Adipose tissue (tissue), 3 donors: ENCODE data around the gene SARDH. TPM values are rescaled to one million over a fixed set of nuclear protein-coding genes. Genes with fewer than 3 reads are reported as not detected.
"Not testable (repeated sequence)": the region's sequence is repeated elsewhere in the genome, so short reads cannot be mapped to it uniquely, and the experiment has no call there.

Experiments used
- H3K27ac ChIP-seq: one replicate; pipeline ENCODE4 v1.5.1; 2013; ENCODE audit warnings: low read depth, low read length
- WGBS, 3 donors: extraction: QIAGEN DNeasy Blood & Tissue Kit; methylation state at CpG; one replicate each; pipeline ENCODE4 v1.1.7; 2013; 5-methylcytosine and 5-hydroxymethylcytosine counted together
- polyA plus RNA-seq, 3 donors: library from polyadenylated mRNA; stranded (reverse); fragments of 200-250 nt; gene quantifications; one replicate each; pipeline ENCODE4 v1.2.3, GENCODE V29; 2013
- donor health status: healthy with polysubstance abuse.
- donor health status: Bipolar disorder and iron deficiency.
- donor health status: healthy.

SARDH gene
- polyA plus RNA-seq, 3 donors: 1.2 to 6.5 (median 1.7) TPM

DNA sequence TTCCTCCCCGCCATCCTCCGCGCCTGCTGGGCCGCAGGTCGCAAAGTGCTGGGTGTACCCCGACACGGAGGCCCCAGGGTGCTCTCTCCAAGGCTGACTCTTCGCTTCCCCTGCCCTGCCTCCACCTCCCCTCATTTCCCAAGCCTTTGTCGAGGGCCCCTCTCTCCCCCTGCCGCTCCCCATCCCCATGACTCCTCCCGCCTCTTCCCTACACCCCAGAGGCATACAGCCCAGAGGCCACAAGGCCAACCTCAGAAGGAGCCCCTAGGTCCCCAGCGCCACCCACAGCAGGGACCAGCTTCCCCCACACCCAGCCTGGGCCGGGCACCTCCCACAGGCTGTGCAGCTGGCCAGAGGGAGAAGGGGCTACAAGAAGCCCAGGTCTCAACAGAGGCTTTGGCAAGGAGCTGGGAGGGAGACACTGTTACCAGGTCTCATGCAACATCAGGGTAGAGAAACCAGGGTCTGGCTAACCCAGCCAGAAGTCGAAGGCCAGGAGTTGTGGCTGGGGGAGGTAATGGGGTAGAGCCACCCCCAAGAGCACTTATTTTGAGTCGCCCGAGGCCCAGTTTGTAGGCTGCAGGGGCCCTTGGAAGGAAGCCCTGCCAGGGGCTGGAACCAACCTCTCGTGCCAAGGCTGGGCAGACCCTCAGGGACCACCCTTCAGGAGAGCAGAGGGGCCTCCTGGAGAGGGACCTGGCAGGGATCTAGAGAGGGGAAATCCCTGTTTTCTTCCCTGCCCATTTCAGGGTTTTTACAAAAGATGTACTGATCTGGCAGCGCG lies 24.5 kb upstream of the SARDH start:
- 89 to 92% (median 89%) methylated on average over 19 of the region's 19 CpGs for WGBS, 3 donors
- no peak overlapping the region for H3K27ac ChIP-seq

DNA sequence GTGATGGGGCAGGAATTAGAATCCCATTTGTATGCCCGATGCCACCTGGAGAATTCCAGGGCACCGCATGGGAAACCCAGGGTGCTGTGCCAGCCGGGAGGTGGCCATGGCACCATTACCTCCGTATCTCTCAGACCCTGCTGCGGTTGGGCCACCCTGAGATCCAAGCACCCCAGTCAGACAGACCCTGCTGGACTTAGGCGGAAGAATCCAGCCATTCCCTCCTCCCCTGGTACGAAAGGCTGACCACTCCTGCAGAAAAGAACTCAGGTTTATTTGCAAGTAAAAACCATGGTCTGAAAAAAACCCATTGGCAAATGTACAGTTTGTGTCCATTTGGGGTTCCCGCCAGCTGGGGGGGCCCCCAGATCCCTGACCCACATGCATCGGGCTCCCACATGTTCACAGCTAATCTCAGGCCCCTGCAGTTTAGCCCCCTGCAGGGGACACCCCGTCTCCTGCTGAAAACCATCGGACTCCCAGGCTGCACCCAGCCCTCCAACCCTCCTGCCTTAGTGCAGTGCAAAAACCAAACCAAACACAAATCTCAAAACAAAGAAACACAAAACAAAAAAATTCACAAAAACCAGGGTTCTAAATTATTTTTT lies 23.6 kb upstream of the SARDH start:
- 81 to 94% (median 86%) methylated on average over 11 of the region's 11 CpGs for WGBS, 3 donors
- no peak overlapping the region for H3K27ac ChIP-seq

DNA sequence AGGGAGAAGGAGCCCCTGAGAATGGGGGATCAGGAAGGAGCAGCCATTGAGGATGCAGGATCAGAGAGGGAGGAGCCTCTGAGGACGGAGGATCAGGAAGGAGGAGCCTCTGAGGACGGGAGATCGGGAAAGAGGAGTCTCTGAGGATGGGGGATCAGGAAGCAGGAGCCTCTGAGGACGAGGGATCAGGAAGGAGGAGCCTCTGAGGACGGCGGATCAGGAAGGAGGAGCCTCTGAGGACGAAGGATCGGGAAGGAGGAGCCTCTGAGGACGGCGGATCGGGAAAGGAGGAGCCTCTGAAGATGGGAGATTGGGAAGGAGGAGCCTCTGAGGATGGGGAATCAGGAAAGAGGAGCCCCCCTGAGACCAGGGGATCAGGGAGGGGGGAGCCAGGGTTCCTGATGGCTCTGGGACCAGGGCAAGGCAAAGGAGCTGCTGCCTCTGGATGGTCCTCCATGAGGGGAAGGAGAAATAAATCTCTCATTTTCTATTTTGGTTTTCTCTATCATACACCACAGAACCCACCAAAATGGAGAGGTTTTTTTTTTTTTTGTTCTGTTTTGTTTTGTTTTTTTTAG lies 22.6 kb upstream of the SARDH start:
- 83 to 86% methylated on average over 10 to 11 of the region's 11 CpGs; no CpG with 5 or more reads in 1 of the 3 donors for WGBS, 3 donors

DNA sequence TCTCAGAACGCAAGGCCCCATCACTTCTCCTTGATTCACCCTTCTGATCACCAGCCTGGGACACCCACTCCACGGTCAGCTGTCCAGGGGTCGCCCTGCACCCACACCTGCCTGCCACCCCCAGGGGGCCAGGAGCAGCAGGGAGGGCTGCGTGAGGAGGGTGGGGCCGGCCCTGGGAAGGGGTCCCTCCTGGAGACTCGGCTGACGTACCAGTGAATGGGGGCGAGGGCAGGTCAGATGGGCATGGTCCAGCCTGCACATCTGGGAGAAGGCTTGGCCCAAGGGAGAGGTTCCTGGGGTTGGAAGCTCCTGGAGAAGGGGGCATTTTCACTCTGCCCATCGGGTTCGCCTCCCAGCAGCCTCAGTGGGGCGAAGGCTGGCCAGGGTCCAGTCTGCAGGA lies 21.8 kb upstream of the SARDH start:
- WGBS, 3 donors: 82 to 93% (median 92%) methylated on average over 3 to 11 of the region's 11 CpGs
- H3K27ac ChIP-seq: no peak overlapping the region

More for the DNA sequence above, 22.6 kb upstream of the SARDH start:
- H3K27ac ChIP-seq: no peak overlapping the region

DNA sequence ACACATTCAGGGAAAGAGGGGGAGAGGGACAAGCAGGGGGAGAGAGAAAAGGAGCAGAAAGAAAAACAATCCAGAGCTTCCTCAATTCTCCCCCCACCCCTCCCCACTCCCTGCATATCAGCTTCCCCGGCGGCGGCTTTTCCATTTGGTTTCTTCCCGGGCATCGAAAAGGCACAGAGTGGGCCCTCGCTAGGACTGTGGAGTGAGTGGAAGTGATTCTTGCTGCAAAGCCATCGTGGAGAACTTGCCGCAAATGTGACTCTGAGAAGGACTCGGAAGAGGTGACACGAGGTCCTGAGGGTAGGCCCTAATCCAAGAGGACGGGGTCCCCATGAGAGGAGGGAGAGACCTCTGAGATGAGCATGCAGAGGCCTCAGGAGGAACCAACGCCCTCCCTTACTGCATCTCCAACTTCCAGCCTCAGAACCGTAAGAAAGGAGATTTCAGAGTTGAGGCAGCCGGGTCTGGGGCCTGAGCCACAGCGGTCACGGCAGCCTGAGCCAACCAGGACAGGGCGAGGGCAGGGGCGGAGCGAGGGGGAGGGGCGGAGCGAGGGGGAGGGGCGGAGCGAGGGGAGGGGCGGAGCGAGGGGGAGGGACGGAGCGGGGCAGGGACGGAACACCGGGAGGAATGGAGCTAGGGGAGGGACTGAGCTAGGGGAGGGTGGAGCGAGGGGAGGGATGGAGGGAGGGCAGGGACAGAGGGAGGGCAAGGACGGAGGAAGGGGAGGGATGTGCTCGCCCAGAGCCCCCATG lies 21.2 kb upstream of the SARDH start:
- H3K27ac ChIP-seq: no peak overlapping the region
- 48 to 85% (median 64%) methylated on average over 24 to 32 of the region's 32 CpGs for WGBS, 3 donors

DNA sequence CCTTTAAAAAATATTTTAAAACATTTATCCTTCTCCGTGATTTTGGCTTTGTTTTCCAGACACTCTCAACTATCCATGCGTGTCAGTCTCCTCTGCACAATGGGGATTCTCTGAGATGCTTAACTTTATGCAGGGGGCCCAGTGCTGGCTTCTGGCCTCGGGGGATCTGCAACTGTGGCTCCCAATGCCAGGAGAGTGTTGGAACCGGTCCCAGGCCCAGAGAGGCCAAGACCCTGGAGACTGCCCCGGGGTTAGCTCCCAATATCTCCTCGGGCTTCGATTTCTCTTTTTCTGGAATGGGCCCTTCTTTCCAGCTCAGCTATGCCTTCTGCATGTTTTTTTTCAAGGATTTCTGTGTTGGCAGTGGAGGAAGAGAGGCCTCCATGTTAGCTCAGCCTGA lies 20.1 kb upstream of the SARDH start:
- WGBS, 3 donors: 64 to 86% (median 79%) methylated on average over 7 of the region's 7 CpGs
- H3K27ac ChIP-seq: no peak overlapping the region

DNA sequence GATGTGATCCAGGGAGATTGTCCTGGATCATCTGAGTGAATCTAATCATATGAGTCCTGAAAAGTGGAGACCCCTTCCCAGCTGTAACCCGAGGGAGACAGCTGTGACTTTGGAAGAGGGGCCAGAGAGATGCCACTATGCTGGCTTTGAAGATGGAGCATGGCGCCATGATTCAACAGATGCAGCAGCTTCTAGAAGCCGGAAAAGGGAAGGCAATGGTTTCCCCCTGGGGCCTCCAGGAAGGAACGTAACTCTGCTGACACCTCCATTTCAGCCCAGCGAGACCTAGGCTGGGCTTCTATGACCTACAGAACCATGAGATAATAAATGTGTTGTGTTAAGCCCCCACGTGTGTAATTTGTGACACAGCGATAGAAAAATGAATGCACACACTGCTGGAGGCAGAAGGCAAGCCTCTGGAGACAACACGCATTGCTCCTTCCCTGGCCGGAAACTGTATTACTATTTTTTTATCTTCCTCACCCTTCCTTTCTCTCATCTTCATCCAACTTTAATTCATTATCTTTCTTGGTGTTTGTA lies 16.6 kb upstream of the SARDH start:
- 31 to 63% (median 44%) methylated on average over 9 of the region's 9 CpGs for WGBS, 3 donors
- H3K27ac ChIP-seq: no peak overlapping the region

DNA sequence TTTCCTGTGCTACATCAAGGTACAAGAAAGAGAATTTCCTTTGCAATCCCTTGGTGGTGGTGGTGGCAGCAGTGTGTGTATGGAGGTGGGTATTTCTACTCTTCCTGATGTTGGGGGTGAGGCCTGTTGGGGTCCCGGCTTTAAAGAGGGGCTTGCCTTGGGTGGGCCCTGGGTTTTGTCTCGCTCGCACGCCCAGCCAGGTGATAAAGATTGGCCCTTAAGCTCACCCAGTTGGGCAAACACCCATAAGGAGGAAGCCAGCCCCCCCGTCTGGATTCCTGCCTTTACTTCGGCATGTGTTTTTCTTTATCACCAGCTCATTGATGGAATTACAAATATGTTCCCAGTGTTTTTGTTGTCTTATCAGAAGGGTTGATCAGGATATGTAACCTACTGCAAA lies 16.0 kb upstream of the SARDH start:
- WGBS, 3 donors: 67 to 92% (median 89%) methylated on average over 6 of the region's 6 CpGs
- H3K27ac ChIP-seq: no peak overlapping the region

DNA sequence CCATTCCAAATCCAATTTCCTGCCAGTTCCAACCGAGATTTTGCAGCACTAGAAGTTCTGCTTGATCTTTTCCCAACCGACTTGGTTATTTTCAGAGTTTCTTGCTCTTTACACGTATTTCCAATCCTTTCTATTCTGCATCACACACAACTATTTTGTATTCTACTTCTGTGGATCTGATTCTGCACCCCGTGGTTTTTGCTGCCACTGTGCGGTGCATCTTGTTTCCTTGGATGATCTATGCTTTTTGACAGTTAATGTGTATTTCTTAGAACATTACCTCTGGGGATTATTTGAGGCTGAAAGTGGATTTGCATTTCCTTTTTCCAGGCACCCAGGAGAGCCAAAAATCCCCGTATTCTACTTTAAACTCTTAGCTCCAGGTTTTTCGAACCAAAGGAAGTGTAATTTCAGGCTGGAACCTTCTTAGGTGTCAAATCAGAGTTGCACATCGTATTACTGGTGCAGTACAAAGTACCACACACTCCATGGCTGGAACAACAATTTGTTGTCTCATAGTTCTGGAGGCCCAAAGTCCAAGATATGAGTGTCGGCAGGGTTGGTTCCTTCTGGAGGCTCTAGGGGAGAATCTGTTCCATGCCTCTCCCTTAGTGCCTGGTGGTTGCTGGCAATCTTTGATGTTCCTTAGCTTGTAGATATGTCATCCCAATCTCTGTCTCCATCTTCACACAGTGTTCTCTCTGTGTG lies 14.7 kb upstream of the SARDH start:
- WGBS, 3 donors: 61 to 78% (median 78%) methylated on average over 9 of the region's 9 CpGs
- no peak overlapping the region for H3K27ac ChIP-seq

DNA sequence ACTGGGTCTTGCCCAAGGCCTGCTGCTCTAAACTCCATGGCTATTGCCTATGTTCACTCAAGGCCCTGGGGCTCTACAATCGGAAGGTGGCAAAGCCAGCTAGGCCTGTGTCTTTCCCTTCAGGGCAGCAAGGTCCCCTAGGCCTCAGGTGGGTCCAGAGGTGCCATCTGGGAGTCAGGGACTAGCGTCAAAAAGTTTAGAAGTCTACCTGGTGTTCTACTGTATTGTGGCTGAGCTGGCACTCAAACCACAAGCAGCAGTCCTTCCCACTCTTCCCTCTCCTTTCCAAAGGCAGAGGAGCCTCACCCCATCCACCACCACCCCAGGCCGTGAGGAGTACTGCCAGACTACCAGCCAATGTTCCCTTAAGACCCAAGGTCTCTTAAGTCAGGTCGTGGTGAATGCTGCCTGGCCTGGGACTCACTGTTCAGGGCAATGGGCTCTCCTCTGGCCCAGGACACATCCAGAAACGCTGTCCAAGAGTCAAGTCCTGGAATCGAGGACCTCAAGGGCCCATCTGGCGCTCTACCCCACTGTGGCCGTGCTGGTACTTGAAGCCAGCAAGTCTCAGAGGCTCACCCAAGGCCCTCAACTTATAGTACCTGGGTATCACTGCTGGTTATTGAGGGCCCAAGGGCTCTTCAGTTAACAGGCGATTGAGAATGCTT lies 13.0 kb upstream of the SARDH start:
- no peak overlapping the region for H3K27ac ChIP-seq
- WGBS, 3 donors: 87 to 92% (median 91%) methylated on average over 9 of the region's 9 CpGs

DNA sequence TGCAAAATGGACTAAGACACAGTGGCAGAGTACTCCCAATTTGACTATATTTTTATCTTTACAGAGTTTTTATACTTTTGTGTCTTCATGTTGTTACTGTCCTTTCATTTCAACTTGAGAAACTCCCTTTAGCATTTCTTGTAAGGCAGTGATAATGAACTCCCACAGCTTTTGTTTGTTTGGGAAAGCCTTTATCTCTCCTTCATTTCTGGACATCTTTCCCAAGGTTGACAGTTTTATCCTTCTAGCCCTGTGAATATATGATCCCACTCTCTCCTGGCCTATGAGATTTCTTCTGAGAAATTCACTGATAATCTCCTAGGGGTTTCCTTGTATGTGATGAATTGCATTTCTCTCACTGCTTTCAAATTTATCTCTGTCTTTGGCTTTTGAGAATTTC lies 9.2 kb upstream of the SARDH start:
- H3K27ac ChIP-seq: no peak overlapping the region

DNA sequence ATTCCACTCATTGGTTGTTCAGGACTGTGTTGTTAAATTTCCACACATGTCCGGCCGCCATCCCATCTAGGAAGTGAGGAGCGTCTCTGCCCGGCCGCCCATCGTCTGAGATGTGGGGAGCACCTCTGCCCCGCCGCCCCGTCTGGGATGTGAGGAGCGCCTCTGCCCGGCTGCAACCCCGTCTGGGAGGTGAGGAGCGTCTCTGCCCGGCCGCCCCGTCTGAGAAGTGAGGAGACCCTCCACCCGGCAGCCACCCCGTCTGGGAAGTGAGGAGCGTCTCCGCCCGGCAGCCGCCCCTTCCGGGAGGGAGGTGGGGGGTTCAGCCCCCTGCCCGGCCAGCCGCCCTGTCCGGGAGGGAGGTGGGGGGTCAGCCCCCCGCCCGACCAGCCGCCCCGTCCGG lies 6.4 kb upstream of the SARDH start:
- not testable (repeated sequence) for H3K27ac ChIP-seq
- 90 to 94% (median 93%) methylated on average over 12 to 22 of the region's 31 CpGs for WGBS, 3 donors

DNA sequence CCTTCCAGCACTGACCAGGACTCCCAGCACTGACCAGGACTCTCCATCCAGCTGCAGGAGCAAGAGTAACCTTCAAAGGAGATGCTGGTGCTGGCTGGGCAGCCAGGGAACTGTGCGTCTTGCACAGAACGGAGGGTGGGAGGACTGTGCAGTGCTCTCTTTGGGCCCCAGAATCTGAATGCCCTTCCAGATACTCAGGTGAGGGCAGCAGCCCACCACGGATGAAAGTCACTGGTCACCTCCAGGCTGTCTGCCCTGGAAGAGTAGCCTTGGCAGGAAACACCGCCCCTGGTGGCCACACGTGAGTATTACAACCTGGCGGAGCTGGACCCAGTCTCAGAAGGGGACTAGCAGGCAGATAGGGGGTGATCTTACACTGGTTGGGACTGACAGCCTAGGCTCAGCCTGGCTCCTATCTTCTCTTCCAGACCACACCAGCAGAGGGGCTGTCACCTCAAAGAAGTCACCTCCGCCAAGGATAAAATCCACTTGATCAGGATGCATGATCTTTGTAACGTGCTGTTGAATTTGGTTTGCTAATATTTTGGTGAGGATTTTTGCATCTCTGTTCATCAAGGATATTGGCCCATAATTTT lies 4.8 kb upstream of the SARDH start:
- H3K27ac ChIP-seq: no peak overlapping the region
- WGBS, 3 donors: 15 to 22% (median 16%) methylated on average over 8 of the region's 8 CpGs

DNA sequence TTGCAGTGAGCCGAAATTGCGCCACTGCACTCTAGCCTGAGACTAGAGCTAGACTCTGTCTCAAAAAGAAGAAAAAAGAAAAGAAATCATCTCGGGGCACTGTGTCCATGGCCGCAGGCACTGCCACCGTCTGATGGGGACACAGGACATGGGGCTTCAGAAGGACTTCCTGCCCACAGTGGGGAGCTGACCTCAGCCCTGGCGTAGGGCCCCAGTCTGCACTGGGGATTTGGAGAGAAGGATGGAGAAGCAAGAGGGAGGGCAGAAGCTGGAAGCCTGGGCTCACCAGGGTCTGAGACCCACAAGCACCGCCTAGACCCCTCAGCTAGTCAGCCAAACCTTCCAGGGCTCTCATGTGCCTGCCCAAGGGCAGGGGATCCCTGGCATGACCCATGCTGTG lies 4.1 kb upstream of the SARDH start:
- whole genome bisulfite sequencing, 3 donors: 79 to 88% (median 82%) methylated on average over 7 of the region's 7 CpGs

DNA sequence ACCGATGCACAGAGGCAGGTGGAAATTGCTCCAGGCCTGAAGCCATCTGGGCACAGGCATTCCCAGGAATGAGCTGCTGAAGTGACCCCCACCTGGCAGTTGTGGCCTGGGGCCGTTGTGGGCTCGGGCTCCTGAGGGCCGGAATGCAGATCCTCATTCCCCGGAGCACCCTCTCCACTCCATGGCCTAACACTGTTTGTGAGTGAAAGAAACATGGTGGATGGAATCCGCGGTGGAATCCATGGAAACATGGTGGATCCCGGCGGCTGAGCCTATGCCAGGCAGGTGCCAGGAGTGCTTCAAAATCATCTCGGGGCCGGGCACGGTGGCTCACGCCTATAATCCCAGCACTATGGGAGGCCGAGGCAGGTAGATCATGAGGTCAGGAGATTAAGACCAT lies 3.6 kb upstream of the SARDH start:
- 90 to 96% (median 94%) methylated on average over 14 of the region's 14 CpGs for WGBS, 3 donors
- no peak overlapping the region for H3K27ac ChIP-seq

More for the DNA sequence above, 4.1 kb upstream of the SARDH start:
- no peak overlapping the region for H3K27ac ChIP-seq

DNA sequence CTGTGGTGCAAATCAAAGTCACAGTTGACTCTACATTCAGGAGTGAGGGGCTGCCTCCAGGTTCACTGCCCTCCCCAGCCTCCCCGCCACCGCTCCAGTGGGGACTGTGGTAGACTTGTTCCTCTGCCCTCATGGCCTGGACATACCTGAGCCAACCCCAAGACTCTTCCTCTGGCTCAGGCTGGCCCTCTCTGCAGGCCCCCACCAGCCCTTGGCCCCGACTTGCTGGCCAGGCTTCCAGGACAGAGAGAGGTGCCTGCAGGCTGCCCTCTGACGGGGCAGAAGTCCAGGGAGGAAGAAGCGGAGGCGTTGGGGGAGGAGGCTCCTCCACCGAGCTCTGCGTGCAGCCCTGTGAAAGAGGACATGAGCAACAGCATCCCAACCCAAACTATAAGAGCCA lies 2.8 kb upstream of the SARDH start:
- WGBS, 3 donors: 70 to 89% (median 82%) methylated on average over 8 of the region's 8 CpGs
- no peak overlapping the region for H3K27ac ChIP-seq
